Astrocyte of the spinal cord (primary cell): ENCODE measurements around the gene ZCCHC24.

Experiments used
- DNase-seq: peaks from one replicate; pipeline ENCODE4 v3.0.0; 2011; ENCODE audit warnings: low read depth, low spot score
- H3K4me3 ChIP-seq: 2 replicates; pipeline ENCODE4 v1.5.1; 2011; ENCODE audit warnings: low read depth, mild to moderate bottlenecking, low read length, moderate library complexity
- in situ Hi-C: cut with HindIII; loops from 2 replicates; pipeline ENCODE4 v1.10.0; 2017; ENCODE audit warnings: low sequenced_read_pairs
- TF ChIP-seq, protein P1 (sequence below): IDR thresholded peaks from 2 replicates; pipeline ENCODE4 v1.5.1; 2012; ENCODE audit warnings: low read depth, mild to moderate bottlenecking, low read length, inconsistent platforms

ZCCHC24 gene

GRCh38 chr10:79445161-79445976 is at the start of gene ZCCHC24:
TSS of gene ZCCHC24 (minus strand) at chr10:79445624. CDS start at chr10:79445440, 184 bp downstream.
- peak; percentile 99 for DNase-seq
- TF ChIP-seq, protein P1, sequence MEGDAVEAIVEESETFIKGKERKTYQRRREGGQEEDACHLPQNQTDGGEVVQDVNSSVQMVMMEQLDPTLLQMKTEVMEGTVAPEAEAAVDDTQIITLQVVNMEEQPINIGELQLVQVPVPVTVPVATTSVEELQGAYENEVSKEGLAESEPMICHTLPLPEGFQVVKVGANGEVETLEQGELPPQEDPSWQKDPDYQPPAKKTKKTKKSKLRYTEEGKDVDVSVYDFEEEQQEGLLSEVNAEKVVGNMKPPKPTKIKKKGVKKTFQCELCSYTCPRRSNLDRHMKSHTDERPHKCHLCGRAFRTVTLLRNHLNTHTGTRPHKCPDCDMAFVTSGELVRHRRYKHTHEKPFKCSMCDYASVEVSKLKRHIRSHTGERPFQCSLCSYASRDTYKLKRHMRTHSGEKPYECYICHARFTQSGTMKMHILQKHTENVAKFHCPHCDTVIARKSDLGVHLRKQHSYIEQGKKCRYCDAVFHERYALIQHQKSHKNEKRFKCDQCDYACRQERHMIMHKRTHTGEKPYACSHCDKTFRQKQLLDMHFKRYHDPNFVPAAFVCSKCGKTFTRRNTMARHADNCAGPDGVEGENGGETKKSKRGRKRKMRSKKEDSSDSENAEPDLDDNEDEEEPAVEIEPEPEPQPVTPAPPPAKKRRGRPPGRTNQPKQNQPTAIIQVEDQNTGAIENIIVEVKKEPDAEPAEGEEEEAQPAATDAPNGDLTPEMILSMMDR, result peak; percentile 3
- H3K4me3 ChIP-seq, result peak within 1 kb of the TSS; percentile 74
- in situ Hi-C loops, result no loop called here

GRCh38 chr10:79493806-79494205 is 48.4 kb upstream of the ZCCHC24 start:
- in situ Hi-C loops, result no loop called here
- H3K4me3 ChIP-seq, result no peak overlapping the region
- no peak for DNase-seq
- TF ChIP-seq, protein P1, result no peak

DNA sequence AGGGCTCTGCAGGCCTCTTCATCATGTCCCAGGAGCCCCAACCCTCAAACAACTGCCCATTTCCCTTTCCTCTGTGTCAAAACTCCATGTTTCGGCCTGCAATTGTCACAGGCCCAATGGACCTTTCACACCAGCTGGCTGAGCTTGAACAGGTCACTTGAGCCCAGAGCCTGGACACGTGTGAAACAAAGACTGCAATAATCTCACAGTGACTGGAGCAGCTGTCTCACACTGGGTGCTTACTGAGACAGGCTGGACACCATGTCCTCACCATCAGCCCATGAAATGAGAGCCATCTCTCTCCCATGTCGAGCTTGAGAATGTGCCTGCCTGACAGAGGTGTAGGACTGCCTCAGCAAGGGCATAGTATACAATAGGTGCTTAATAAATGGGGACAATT is 47.4 kb upstream of the ZCCHC24 start:
- TF ChIP-seq, protein P1, result no peak

GRCh38 chr10:79492256-79492655 is 46.8 kb upstream of the ZCCHC24 start:
- no peak overlapping the region for H3K4me3 ChIP-seq
- TF ChIP-seq, protein P1, result no peak
- no peak for DNase-seq
- in situ Hi-C loops, result no loop called here

More for the DNA sequence above, 47.4 kb upstream of the ZCCHC24 start:
- in situ Hi-C loops, result no loop called here
- DNase-seq, result no peak
- H3K4me3 ChIP-seq, result no peak overlapping the region

DNA sequence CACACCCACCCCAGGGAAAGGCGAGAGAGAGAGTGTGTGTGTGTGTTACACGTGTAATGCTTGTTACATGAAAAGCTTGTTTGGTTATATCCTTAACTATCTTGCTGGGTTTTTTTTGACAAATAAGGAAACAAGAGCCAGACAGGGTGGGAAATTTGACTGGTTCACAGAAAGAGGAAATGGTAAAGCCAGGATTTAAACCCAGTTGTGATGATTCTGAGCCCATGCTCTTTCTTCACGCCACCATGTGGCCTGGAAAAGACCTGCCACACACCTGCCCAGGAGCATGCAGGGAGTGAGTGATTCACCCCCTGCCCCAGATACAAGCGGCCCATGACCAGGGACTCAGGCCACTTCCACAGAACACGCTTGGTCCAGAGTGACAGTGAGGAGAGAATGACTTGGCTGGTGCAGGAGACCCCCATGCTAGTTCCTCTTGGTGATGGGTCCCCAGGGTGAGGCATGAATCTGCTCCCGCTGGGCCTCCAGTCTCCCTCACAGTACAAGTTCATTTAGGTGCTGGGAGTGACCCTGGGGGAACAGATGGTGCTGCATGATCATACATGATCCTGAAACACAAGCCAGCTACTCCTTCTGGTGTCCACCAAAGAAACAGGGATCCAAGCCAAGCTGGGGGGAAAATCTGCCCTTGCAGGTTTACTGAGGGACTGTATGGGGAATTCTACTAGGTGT is 45.9 kb upstream of the ZCCHC24 start:
- DNase-seq, result no peak
- in situ Hi-C loops, result no loop called here
- no peak overlapping the region for H3K4me3 ChIP-seq
- TF ChIP-seq, protein P1, result no peak

DNA sequence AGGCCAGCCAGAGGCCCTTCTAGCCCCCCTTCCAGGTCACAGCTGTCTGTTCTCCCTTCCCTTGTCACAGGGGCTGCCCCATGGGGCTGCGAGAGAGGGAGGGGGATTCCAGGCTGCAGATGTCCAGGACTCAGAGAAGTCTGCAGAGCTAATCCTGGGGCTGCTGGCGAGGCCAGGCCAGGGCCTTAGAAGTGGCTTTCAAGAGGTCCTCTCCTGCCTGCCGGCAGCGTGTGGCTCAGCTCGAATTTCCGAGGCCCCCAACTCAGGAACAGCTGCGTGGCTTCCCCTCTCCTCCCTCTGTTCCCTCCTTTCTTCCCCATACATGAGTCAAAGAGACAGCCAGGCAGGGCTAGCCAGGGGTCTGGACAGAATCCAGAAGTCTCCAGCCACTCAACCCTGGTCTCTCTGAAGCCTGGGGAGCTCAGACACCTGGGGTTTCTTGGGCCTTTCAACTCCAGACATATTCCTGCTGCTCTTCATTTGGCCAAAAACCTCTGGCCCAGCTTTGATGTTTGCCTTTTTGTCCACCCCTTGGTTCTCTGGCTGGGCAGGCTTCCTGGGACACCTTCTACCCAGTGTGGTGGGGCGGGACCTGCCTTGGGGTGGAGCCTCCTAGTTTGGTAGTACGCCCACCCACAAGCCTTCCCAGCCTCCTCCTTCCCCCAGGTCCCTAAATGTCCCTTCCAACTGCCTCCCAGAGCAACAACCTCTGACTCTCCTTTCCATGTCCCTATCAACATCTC is 45.1 kb upstream of the ZCCHC24 start:
- TF ChIP-seq, protein P1, result no peak
- DNase-seq, result peak; percentile 77
- in situ Hi-C loops, result no loop called here
- no peak overlapping the region for H3K4me3 ChIP-seq
